Endothelial cell of umbilical vein (primary cell): Measurements from ENCODE around the gene FAM20A.

ENCODE experiments used
- CTCF ChIP-seq, 2 donors: IDR thresholded peaks; 1 replicate in 1 of 2; 2 replicates in 1 of 2; pipeline ENCODE4 v1.5.1; 2011; ENCODE audit warnings: low read length in 2 of 2, mild to moderate bottlenecking in 2 of 2, moderate library complexity in 2 of 2, control low read depth in 1 of 2, inconsistent platforms in 1 of 2, low read depth in 1 of 2; ENCODE audit not compliant: insufficient read depth in 1 of 2; ENCODE audit errors: extremely low read depth in 1 of 2
- EZH2 ChIP-seq: IDR thresholded peaks from 2 replicates; pipeline ENCODE4 v1.6.1; 2012; ENCODE audit warnings: borderline replicate concordance, low read depth, mild to moderate bottlenecking, moderate library complexity, low read length, inconsistent platforms; ENCODE audit not compliant: severe bottlenecking
- FOS ChIP-seq: IDR thresholded peaks from 2 replicates; pipeline ENCODE4 v1.6.1; 2011; ENCODE audit warnings: mild to moderate bottlenecking, low read length, moderate library complexity, borderline replicate concordance; ENCODE audit not compliant: insufficient read depth
- GATA2 ChIP-seq: IDR thresholded peaks from 2 replicates; pipeline ENCODE4 v1.7.0; 2011; ENCODE audit warnings: low read depth, mild to moderate bottlenecking, moderate library complexity, mixed read lengths, low read length; ENCODE audit not compliant: insufficient read length, insufficient read depth
- JUN ChIP-seq: IDR thresholded peaks from 2 replicates; pipeline ENCODE4 v1.6.1; 2011; ENCODE audit warnings: borderline replicate concordance, low read depth; ENCODE audit not compliant: insufficient read length, insufficient read depth
- MAX ChIP-seq: IDR thresholded peaks from 2 replicates; pipeline ENCODE4 v1.6.1; 2011; ENCODE audit not compliant: insufficient read depth, insufficient read length
- MYC ChIP-seq: IDR thresholded peaks from one replicate; pipeline ENCODE4 v1.6.1; 2011; ENCODE audit warnings: mild to moderate bottlenecking, low read depth, low read length
- POLR2A ChIP-seq: IDR thresholded peaks from 2 replicates; pipeline ENCODE4 v1.6.1; 2012; ENCODE audit warnings: low read depth, mild to moderate bottlenecking, control low read depth, low read length
- POLR2AphosphoS5 ChIP-seq: IDR thresholded peaks from 2 replicates; pipeline ENCODE4 v1.6.1; 2012; ENCODE audit warnings: low read depth, mild to moderate bottlenecking, control low read depth, low read length, moderate library complexity; ENCODE audit not compliant: insufficient read depth

GRCh38 chr17:68587026-68587425, 14.1 kb downstream of the FAM20A start:
- TF ChIP-seq CTCF (IDR thresholded peaks at IDR 0.05; ENCODE audit: extremely low read depth in 1 of 2, insufficient read depth in 1 of 2, low read depth in 1 of 2, low read length in 2 of 2) (no peak), FOS (no peak), MYC (no peak), EZH2 (no peak), POLR2AphosphoS5 (no peak), POLR2A (no peak), JUN (no peak), MAX (no peak), GATA2 (no peak)
